ENCODE data around the gene KCNJ11. TPM values are rescaled to one million over a fixed set of nuclear protein-coding genes. Genes with fewer than 3 reads are reported as not detected.

The KCNJ11 gene
- total RNA-seq, 2 experiments from 2014 or later: 0.64 to 1.2 TPM

DNA sequence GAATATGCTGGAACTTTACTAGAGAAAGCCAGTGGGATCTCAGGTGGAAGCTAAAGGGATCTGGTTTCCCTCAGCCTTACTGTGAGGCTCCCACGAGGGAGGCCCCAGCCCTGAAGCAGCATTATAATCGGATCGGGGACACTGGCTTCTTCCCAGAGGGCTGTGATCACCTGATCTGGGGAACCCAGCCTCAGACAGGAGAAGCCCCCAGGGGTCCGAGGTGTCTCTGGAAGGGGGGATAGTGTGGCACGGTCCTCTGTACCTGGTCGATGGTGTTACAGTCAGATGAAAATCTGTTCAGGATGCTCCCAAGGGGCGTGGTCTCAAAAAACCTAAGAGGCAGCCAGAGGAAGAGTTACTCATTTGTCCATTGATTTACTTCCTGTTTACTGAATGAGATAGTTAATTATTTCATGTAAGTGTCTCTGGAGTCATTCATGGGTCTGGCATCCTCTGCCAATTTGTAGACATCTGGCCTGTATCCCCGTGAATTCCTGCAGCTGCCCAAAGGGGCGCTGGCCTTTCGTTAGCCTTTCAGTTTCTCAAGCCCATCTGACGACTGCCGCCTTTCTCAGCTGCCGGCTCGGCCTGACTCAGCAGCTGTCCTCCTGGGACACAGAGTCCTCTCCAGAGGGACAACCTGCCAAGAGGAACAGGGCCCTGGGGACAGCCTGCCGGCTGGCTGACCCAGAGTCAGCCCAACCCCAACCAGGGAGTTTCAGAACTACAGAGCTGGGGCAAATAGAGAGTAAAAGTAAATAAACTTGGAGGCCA, 17.0 kb upstream of the KCNJ11 start:
- no peak overlapping the region for H3K4me3 Mint-ChIP-seq
- DNase-seq: no peak
- ChIA-PET CTCF (no interaction called here), POLR2A (no interaction called here)
- peaks cover 4% of the 10 kb centered on the region for H3K4me1 Mint-ChIP-seq
- no peak overlapping the region for H3K27ac Mint-ChIP-seq
- H3K9me3 Mint-ChIP-seq: no peaks in the 10 kb centered on the region
- H3K36me3 Mint-ChIP-seq (ENCODE audit: low read depth): no peaks in the 10 kb centered on the region
- no peaks in the 10 kb centered on the region for H3K27me3 Mint-ChIP-seq

DNA sequence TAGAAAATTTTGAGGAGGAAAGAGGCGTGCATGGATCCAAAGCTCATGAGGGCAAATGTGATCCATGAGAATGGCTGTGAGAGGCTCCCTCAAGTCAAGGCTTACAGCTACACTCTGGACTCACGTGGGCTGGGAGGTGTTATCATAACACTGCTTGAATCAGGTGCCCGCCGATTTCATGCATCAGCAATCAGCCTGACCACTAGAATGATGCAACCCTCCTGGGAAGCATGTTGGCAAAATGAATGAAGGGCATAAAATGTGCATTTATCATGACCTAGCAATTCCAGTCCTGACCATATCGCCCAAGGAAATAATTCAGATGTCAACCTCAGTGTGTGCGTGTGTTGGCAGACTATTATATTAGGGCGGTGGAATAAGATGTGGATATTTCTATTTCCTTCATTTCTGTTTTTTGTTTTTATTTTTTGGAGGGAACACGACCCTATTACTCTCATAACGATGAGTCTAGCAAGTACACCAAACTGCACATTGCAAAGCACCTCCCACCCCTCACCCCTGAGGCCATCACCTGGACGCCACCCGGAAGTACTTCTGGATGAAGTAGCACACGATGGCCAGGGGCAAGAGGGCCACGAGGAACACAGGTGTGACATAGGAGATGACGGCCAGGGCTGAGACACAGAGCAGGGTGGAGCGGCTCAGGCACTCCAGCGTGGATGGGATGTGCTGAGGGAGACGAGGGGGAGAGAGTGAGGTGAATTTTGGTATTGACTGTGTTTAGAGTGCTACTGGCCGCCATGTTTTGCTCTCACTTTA, 15.7 kb upstream of the KCNJ11 start:
- no peak for DNase-seq
- Mint-ChIP-seq H3K9me3 (no peaks in the 10 kb centered on the region), H3K27ac (no peak overlapping the region), H3K36me3 (ENCODE audit: low read depth) (no peaks in the 10 kb centered on the region), H3K27me3 (peaks cover 2% of the 10 kb centered on the region), H3K4me3 (no peak overlapping the region), H3K4me1 (peaks cover 4% of the 10 kb centered on the region)
- POLR2A ChIA-PET: no interaction called here
- CTCF ChIA-PET: no interaction called here

DNA sequence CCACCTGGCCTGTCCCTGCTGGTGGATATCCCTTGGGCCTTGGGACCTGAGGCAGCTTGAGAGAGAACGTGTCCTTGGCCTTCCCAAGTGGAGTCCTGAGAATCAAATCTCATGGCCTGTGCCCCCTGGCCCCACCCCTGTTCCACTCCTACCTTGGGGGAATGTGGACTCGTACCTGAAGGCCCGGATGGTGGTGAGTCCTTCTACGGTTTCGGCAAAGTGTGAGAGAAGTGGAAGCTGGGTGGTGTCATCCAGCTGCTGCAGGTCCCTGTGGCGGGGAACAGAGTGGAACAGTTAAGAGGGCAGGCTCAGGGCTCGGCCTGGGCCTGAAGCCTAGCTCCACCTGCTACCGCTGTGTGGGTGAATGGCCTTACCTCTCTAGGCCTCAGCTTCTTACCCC, 14.0 kb upstream of the KCNJ11 start:
- DNase-seq: no peak
- H3K36me3 Mint-ChIP-seq (ENCODE audit: low read depth): no peaks in the 10 kb centered on the region
- ChIA-PET POLR2A (no interaction called here), CTCF (interaction anchor here (0.5 kb wide), 1 partner anchor 494 kb away, joined by 5 read pairs; no protein-coding TSS in a partner anchor)
- no peaks in the 10 kb centered on the region for H3K9me3 Mint-ChIP-seq
- H3K27me3 Mint-ChIP-seq: peaks cover 3% of the 10 kb centered on the region
- H3K27ac Mint-ChIP-seq: no peak overlapping the region
- peaks cover 4% of the 10 kb centered on the region for H3K4me1 Mint-ChIP-seq
- no peak overlapping the region for H3K4me3 Mint-ChIP-seq

DNA sequence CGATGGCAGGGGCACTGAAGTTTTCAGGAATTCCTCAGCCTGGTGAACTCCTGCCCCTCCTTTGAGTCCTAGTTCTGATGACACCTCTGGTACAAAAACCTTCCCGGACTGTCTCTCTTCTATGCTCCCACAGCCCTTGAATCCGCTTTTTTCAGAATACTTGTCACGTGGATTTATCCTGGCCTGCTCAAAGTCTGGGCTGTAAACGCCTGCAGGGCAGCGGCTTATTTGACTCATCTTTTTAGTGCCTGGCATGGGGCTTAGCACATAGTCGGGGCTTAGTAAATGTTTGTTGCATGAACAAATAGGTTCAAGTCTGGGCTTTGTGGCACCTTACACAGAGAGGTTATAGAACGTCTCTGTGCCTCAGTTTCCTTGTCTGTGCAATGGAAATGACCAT, 13.4 kb upstream of the KCNJ11 start:
- H3K4me3 Mint-ChIP-seq: no peak overlapping the region
- H3K9me3 Mint-ChIP-seq: no peaks in the 10 kb centered on the region
- no peak for DNase-seq
- ChIA-PET POLR2A (no interaction called here), CTCF (no interaction called here)
- H3K27ac Mint-ChIP-seq: no peak overlapping the region
- H3K4me1 Mint-ChIP-seq: peaks cover 4% of the 10 kb centered on the region
- H3K27me3 Mint-ChIP-seq: peaks cover 3% of the 10 kb centered on the region
- H3K36me3 Mint-ChIP-seq (ENCODE audit: low read depth): no peaks in the 10 kb centered on the region

DNA sequence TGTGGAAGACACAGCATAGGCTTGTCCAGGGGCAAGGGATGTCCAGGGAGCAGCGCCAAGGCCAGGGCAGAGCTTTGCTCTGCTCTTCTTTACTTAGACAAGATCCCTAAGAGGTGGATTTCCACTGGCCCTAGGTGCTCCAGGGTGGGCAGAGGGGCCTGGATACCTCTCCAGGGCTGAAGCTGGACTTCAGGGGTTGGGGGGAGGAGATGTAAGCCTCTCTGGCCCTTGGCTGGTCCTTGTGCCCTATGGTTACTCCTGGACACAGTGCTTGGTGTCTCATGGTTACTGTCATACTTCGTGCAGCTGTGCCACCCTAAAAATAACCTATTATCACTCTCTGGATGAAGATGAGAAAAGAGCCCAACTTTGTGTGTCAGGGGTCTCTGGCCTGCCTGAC, 12.9 kb upstream of the KCNJ11 start:
- no peak for DNase-seq
- no peaks in the 10 kb centered on the region for H3K36me3 Mint-ChIP-seq (ENCODE audit: low read depth)
- no peak overlapping the region for H3K27ac Mint-ChIP-seq
- ChIA-PET POLR2A (no interaction called here), CTCF (interaction anchor here (0.8 kb wide), 1 partner anchor 17 kb away, joined by 3 read pairs; no protein-coding TSS in a partner anchor)
- no peak overlapping the region for H3K4me3 Mint-ChIP-seq
- H3K27me3 Mint-ChIP-seq: peaks cover 3% of the 10 kb centered on the region
- H3K4me1 Mint-ChIP-seq: peaks cover 4% of the 10 kb centered on the region
- no peaks in the 10 kb centered on the region for H3K9me3 Mint-ChIP-seq

DNA sequence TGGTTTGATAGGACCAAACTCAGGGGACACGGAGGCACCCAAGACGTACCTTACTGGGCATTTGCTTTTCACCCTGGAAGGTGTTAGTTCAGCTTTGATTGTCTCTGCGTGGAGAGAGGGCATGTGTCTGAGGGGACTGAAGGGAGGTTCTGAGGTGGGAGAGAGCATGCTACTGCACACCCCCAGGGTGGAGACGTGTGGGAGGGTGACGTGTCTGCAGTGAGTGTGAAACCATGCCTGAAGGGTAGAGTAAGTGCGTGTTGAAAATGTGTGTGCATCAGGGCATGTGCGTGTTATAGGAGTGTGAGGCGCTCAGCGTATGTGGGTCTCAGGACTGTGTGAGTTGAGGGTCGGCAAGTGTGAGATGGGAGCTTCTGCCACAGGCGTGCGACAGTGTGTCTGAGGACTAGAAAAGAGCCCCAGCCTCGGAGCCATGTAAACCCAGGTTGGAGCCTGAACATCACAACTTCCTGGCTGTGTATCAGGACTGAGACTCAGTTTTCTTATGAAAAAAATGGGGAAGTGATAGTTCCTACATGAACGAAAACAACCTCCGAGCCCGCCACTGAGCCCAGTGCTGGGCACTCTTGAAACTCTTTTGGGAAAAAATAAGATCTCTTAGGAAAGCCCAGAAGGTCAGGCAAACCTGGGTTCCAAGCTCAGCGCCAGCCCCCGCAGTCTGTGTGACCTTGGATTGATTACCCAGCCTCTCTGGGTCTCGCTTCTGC, 11.8 kb upstream of the KCNJ11 start:
- Mint-ChIP-seq H3K27ac (no peak overlapping the region), H3K9me3 (no peaks in the 10 kb centered on the region), H3K27me3 (peaks cover 3% of the 10 kb centered on the region), H3K4me3 (no peak overlapping the region), H3K36me3 (ENCODE audit: low read depth) (no peaks in the 10 kb centered on the region), H3K4me1 (no peaks in the 10 kb centered on the region)
- ChIA-PET POLR2A (no interaction called here), CTCF (no interaction called here)
- no peak for DNase-seq

DNA sequence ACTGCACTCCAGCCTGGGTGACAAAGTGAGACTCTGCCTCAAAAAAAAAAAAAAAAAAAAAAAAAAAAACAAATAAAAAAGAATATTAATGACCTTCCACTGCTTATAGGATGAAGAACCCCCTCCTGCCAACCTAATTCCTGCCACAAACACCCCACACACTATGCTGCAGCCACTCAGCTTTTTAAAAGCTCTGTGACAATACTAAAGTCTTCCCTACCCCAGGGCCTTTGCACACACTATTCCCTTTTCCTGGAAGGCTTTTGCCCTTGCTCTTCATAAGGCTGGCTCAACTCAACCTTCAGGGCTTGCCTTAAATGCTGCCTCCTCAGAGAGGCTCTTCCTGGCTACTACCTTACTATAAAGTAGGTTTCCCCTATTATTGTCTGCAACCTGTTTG, 10.8 kb upstream of the KCNJ11 start:
- no peak overlapping the region for H3K4me3 Mint-ChIP-seq
- H3K27me3 Mint-ChIP-seq: peaks cover 3% of the 10 kb centered on the region
- H3K36me3 Mint-ChIP-seq (ENCODE audit: low read depth): no peaks in the 10 kb centered on the region
- POLR2A ChIA-PET: no interaction called here
- DNase-seq: no peak
- H3K9me3 Mint-ChIP-seq: no peaks in the 10 kb centered on the region
- H3K27ac Mint-ChIP-seq: no peak overlapping the region
- CTCF ChIA-PET: interaction anchor here (0.5 to 0.7 kb wide), 2 partner anchors 504 to 630 kb away, joined by 3 to 6 read pairs; no protein-coding TSS in a partner anchor
- H3K4me1 Mint-ChIP-seq: no peaks in the 10 kb centered on the region

DNA sequence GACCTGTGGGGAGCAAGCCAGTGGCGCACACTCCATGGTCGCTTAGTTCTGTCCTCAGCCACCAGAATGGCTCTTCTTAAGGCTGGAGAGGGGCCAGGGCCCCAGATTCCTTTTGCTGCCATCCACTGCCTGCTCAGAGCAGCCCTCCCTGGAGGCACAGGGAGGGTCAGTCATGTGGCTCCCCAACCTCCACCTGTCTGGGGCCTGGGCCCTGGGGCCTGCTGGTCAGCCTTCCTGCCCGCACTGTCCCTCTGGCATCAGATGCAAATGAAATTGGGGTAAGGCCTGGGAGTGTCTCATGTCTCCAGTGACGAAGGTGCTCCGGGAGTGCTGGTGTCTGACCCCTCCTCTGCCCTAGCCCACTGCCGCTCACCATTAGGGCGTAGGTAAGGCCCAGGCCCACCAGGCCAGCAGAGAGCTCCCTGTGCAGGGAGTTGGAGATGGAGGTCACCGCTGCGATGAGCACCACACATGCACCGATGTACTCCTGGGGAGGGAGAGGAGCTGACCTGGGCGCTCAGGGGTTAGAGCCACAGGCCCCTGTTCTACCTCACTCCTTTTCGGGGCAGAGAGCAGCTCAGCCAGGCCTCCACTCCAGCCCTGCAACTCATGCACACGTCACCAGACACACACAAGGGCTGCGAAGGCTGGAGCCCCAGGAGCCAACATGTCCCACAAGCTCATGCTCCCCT, 9.0 kb upstream of the KCNJ11 start:
- H3K27ac Mint-ChIP-seq: no peak overlapping the region
- no peak overlapping the region for H3K4me3 Mint-ChIP-seq
- no peaks in the 10 kb centered on the region for H3K9me3 Mint-ChIP-seq
- peaks cover 3% of the 10 kb centered on the region for H3K27me3 Mint-ChIP-seq
- H3K36me3 Mint-ChIP-seq (ENCODE audit: low read depth): no peaks in the 10 kb centered on the region
- ChIA-PET CTCF (interaction anchor here (1.1 to 1.4 kb wide), 2 partner anchors 9 to 456 kb away, joined by 3 read pairs; partner anchors contain the start of gene KCNJ11), POLR2A (no interaction called here)
- DNase-seq: no peak
- no peaks in the 10 kb centered on the region for H3K4me1 Mint-ChIP-seq

DNA sequence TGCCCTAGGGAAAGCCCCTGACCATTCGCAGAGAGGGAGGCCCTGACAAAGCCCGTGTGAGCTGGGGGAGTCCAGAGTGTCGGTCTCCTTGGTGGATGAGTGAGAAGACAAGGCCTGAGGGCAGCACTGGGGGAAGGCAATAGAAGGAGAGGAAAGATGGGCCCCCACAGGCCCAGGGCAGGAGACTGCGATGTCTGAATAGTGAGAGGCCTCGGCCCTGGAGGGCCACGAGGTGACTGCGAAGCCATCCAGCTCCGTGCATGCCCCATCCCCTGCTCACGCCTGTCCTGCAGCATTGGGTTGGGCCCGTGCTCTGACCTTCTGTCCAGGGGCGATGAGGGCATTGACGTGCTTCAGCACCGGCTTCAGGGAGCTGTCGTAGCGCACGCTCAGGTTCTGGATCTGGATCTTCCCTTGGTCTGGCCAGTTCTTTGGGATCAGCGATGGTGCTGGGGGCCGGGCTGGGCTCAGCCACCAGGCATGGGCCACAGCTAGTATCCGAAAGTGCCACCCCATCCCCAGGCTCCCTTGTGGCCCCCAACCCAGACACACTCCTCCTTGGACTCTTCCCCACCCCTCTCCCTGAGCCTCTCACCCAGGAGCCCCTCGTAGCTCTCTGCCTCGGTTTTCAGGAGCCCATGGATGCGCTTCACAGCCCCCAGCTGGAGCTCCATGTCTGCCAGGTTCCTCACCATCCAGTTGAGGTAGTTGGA, 8.3 kb upstream of the KCNJ11 start:
- Mint-ChIP-seq H3K36me3 (ENCODE audit: low read depth) (no peaks in the 10 kb centered on the region), H3K27ac (peak overlapping the region; percentile 43), H3K4me3 (no peak overlapping the region), H3K27me3 (peaks cover 3% of the 10 kb centered on the region), H3K4me1 (no peaks in the 10 kb centered on the region), H3K9me3 (no peaks in the 10 kb centered on the region)
- ChIA-PET CTCF (interaction anchor here (1.1 kb wide), 1 partner anchor 456 kb away, joined by 3 read pairs; no protein-coding TSS in a partner anchor), POLR2A (no interaction called here)
- DNase-seq: no peak

DNA sequence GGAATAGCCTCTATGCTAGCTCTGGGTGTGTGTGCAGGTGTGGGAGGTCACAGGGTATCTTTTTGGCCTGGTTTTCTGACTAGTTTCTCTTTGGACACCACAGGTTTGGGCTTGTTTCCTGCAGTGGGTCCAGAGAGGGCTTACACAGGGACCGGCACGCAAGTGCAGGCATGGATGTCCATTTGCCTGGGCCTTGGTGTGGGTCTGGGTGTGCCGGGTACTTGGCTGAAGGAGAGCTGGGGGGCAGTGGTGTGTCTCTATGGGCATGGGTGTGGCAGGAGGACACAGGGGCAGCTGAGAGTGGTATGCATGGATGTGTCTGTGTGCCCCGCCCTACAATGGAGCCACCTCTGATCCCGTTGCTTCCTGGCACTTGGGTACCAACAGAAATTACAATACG, 7.5 kb upstream of the KCNJ11 start:
- Mint-ChIP-seq H3K27me3 (peaks cover 6% of the 10 kb centered on the region), H3K9me3 (no peaks in the 10 kb centered on the region), H3K36me3 (ENCODE audit: low read depth) (no peaks in the 10 kb centered on the region), H3K4me1 (no peaks in the 10 kb centered on the region), H3K4me3 (no peak overlapping the region), H3K27ac (no peak overlapping the region)
- ChIA-PET CTCF (no interaction called here), POLR2A (no interaction called here)
- no peak for DNase-seq

DNA sequence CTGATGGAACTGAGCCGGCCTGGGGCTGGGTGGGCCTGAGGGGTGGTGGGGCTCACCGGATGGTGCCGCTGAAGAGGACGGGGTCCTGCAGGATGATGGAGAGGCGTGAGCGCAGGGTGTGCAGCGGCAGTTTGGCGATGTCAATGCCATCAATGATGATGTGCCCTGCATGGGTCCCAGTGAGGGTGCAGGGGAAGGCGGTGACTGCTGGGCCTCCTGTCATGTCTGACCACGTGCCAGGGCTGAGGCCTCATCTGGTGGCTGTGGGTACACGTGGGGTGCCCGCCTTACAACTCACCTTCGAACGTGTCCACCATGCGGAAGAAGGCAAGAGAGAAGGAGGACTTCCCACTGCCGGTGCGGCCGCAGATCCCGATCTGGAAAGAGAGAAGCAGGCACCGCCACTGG, 7.1 kb upstream of the KCNJ11 start:
- ChIA-PET POLR2A (no interaction called here), CTCF (no interaction called here)
- Mint-ChIP-seq H3K27me3 (peaks cover 8% of the 10 kb centered on the region), H3K36me3 (ENCODE audit: low read depth) (no peaks in the 10 kb centered on the region), H3K9me3 (no peaks in the 10 kb centered on the region), H3K4me1 (no peaks in the 10 kb centered on the region), H3K4me3 (no peak overlapping the region), H3K27ac (no peak overlapping the region)
- DNase-seq: no peak

DNA sequence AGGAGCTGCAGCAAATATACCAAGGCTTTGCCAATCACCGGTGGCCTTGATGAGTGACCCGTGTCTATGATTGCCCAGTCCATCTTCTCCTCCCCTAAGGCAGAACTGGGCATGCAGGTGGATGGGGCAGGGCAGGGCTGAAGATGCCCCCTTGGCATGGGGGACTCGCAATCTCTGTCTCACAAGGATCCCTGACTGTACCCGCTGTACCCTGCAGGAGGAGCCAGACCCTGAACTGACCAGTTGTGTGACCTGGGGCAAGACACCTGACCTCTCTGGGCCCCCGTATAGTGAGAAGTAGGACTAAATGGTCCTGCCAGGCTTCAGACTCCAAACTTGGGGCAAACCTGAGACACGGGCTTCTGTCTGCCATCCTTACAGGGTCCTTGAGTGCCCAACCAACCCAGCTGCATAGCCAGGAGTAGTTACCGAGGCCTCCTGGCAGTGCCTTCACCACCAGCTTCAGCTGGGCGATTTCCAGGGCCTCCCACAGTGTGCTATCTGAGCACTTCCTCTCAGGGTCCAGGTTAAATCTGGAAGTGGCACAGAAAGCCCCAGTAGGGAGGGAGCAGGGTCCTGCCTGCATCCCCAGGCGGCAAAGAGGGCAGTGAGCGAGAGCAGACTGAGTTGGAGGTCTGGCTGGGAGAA, 6.4 kb upstream of the KCNJ11 start:
- peaks cover 6% of the 10 kb centered on the region for H3K4me1 Mint-ChIP-seq
- DNase-seq: no peak
- no peak overlapping the region for H3K27ac Mint-ChIP-seq
- H3K36me3 Mint-ChIP-seq (ENCODE audit: low read depth): no peaks in the 10 kb centered on the region
- no peak overlapping the region for H3K4me3 Mint-ChIP-seq
- CTCF ChIA-PET: no interaction called here
- no peaks in the 10 kb centered on the region for H3K9me3 Mint-ChIP-seq
- POLR2A ChIA-PET: no interaction called here
- H3K27me3 Mint-ChIP-seq: peaks cover 14% of the 10 kb centered on the region
